Fibroblast of the conjunctiva (primary cell): ENCODE data around the gene EMCN.
"Not testable (repeated sequence)": the region's sequence is repeated elsewhere in the genome, so short reads cannot be mapped to it uniquely, and the experiment has no call there.

ENCODE experiments used
- DNase-seq: peaks from one replicate; pipeline ENCODE4 v3.0.0-alpha.2; 2010; ENCODE audit warnings: low read depth

The EMCN gene

GRCh38 chr4:100379583-100380105, 138.2 kb downstream of the EMCN start:
- DNase-seq = no peak

- DNase-seq = no peak
These were observed 145.4 kb downstream of the EMCN start for GRCh38 chr4:100372432-100372831.

GRCh38 chr4:100369871-100370270, 148.0 kb downstream of the EMCN start:
- no peak for DNase-seq

GRCh38 chr4:100367451-100367850, 150.4 kb downstream of the EMCN start:
- DNase-seq = no peak

GRCh38 chr4:100366213-100366612, 151.6 kb downstream of the EMCN start:
- no peak for DNase-seq

GRCh38 chr4:100362366-100362765, 155.5 kb downstream of the EMCN start:
- DNase-seq = no peak

- no peak for DNase-seq
These were observed 156.5 kb downstream of the EMCN start for GRCh38 chr4:100361336-100361735.

GRCh38 chr4:100360211-100360610, 157.6 kb downstream of the EMCN start:
- DNase-seq = no peak

GRCh38 chr4:100359441-100359840, 158.4 kb downstream of the EMCN start:
- no peak for DNase-seq

GRCh38 chr4:100357542-100357941, 160.3 kb downstream of the EMCN start:
- no peak for DNase-seq

- DNase-seq = no peak
These were observed 161.7 kb downstream of the EMCN start for GRCh38 chr4:100356172-100356571.

GRCh38 chr4:100352352-100352751, 165.5 kb downstream of the EMCN start:
- not testable (repeated sequence) for DNase-seq

GRCh38 chr4:100348473-100348872, 169.3 kb downstream of the EMCN start:
- DNase-seq = peak; percentile 83

- no peak for DNase-seq
These were observed 170.6 kb downstream of the EMCN start for GRCh38 chr4:100347241-100347640.

GRCh38 chr4:100345585-100345984, 172.2 kb downstream of the EMCN start:
- no peak for DNase-seq
